Measurements from ENCODE around the gene ADAMTS16.

The ADAMTS16 gene

GRCh38 chr5:5315068-5315980 is 175.2 kb downstream of the ADAMTS16 start:
- no peak for DNase-seq (ENCODE audit: low read depth)

GRCh38 chr5:5316334-5316733 is 176.2 kb downstream of the ADAMTS16 start:
- DNase-seq (ENCODE audit: low read depth): no peak

GRCh38 chr5:5317976-5318375 is 177.8 kb downstream of the ADAMTS16 start:
- DNase-seq (ENCODE audit: low read depth): no peak

GRCh38 chr5:5318426-5319190 is 178.5 kb downstream of the ADAMTS16 start:
- no peak for DNase-seq (ENCODE audit: low read depth)

- no peak for DNase-seq (ENCODE audit: low read depth)
Observed at GRCh38 chr5:5320062-5320805, 180.1 kb downstream of the ADAMTS16 start.

GRCh38 chr5:5321137-5321536 is 181.0 kb downstream of the ADAMTS16 start:
- no peak for DNase-seq (ENCODE audit: low read depth)

- no peak for DNase-seq (ENCODE audit: low read depth)
Observed at GRCh38 chr5:5323551-5323950, 183.4 kb downstream of the ADAMTS16 start.

- DNase-seq (ENCODE audit: low read depth): no peak
Observed at GRCh38 chr5:5326115-5326758, 186.1 kb downstream of the ADAMTS16 start.

GRCh38 chr5:5327126-5327525 is 187.0 kb downstream of the ADAMTS16 start:
- DNase-seq (ENCODE audit: low read depth): no peak

- DNase-seq (ENCODE audit: low read depth): no peak
Observed at GRCh38 chr5:5330728-5331452, 190.8 kb downstream of the ADAMTS16 start.

GRCh38 chr5:5331848-5332247 is 191.7 kb downstream of the ADAMTS16 start:
- no peak for DNase-seq (ENCODE audit: low read depth)

- no peak for DNase-seq (ENCODE audit: low read depth)
Observed at GRCh38 chr5:5332287-5332686, 192.2 kb downstream of the ADAMTS16 start.

- DNase-seq (ENCODE audit: low read depth): no peak
Observed at GRCh38 chr5:5335107-5335506, 195.0 kb downstream of the ADAMTS16 start.

- DNase-seq (ENCODE audit: low read depth): no peak
Observed at GRCh38 chr5:5335700-5336264, 195.7 kb downstream of the ADAMTS16 start.

GRCh38 chr5:5339257-5339656 is 199.1 kb downstream of the ADAMTS16 start:
- no peak for DNase-seq (ENCODE audit: low read depth)

- peak; percentile 93 for DNase-seq (ENCODE audit: low read depth)
Observed at GRCh38 chr5:5340206-5340729, 200.1 kb downstream of the ADAMTS16 start.

- peak; percentile 32 for DNase-seq (ENCODE audit: low read depth)
Observed at GRCh38 chr5:5341531-5342292, 201.6 kb downstream of the ADAMTS16 start.

- DNase-seq (ENCODE audit: low read depth): no peak
Observed at GRCh38 chr5:5342784-5343183, 202.7 kb downstream of the ADAMTS16 start.

GRCh38 chr5:5343568-5343967 is 203.4 kb downstream of the ADAMTS16 start:
- no peak for DNase-seq (ENCODE audit: low read depth)

- no peak for DNase-seq (ENCODE audit: low read depth)
Observed at GRCh38 chr5:5344051-5344571, 204.0 kb downstream of the ADAMTS16 start.
